ENCODE measurements around the gene NR2C1. TPM values are rescaled to one million over a fixed set of nuclear protein-coding genes. Genes with fewer than 3 reads are reported as not detected.
"Not testable (repeated sequence)": the region's sequence is repeated elsewhere in the genome, so short reads cannot be mapped to it uniquely, and the experiment has no call there.

NR2C1 gene
- polyA plus RNA-seq, 4 donors: 54.1 to 74.3 (median 66.3) TPM

GRCh38 chr12:95004610-95005009 is 68.8 kb downstream of the NR2C1 start:
- DNase-seq (ENCODE audit: low read depth in 4 of 4, low spot score in 3 of 4): no peak

GRCh38 chr12:95003921-95004272 is 69.5 kb downstream of the NR2C1 start:
- DNase-seq (ENCODE audit: low read depth in 4 of 4, low spot score in 3 of 4): no peak

- DNase-seq (ENCODE audit: low read depth in 4 of 4, low spot score in 3 of 4): peak; percentile 86 to 93 (median 91)
These were observed 70.1 kb downstream of the NR2C1 start, which contains the start of gene NDUFA12 for GRCh38 chr12:95003213-95003920. TSS of gene NDUFA12 (minus strand) at chr12:95003697. CDS start at chr12:95003680, 17 bp downstream.

GRCh38 chr12:95002754-95003153 is 70.7 kb downstream of the NR2C1 start:
- no peak for DNase-seq (ENCODE audit: low read depth in 4 of 4, low spot score in 3 of 4)

GRCh38 chr12:94998326-94998725 is 75.1 kb downstream of the NR2C1 start:
- no peak for DNase-seq (ENCODE audit: low read depth in 4 of 4, low spot score in 3 of 4)

GRCh38 chr12:94997726-94998125 is 75.7 kb downstream of the NR2C1 start:
- no peak for DNase-seq (ENCODE audit: low read depth in 4 of 4, low spot score in 3 of 4)

GRCh38 chr12:94997061-94997460 is 76.4 kb downstream of the NR2C1 start:
- DNase-seq (ENCODE audit: low read depth in 4 of 4, low spot score in 3 of 4): no peak

- DNase-seq (ENCODE audit: low read depth in 4 of 4, low spot score in 3 of 4): no peak
These were observed 79.1 kb downstream of the NR2C1 start for GRCh38 chr12:94994312-94994711.

GRCh38 chr12:94993855-94994254 is 79.6 kb downstream of the NR2C1 start:
- DNase-seq (ENCODE audit: low read depth in 4 of 4, low spot score in 3 of 4): not testable (repeated sequence)

- DNase-seq (ENCODE audit: low read depth in 4 of 4, low spot score in 3 of 4): no peak
These were observed 83.2 kb downstream of the NR2C1 start for GRCh38 chr12:94990222-94990621.

- no peak for DNase-seq (ENCODE audit: low read depth in 4 of 4, low spot score in 3 of 4)
These were observed 84.9 kb downstream of the NR2C1 start for GRCh38 chr12:94988471-94988870.

- no peak for DNase-seq (ENCODE audit: low read depth in 4 of 4, low spot score in 3 of 4)
These were observed 85.6 kb downstream of the NR2C1 start for GRCh38 chr12:94987801-94988200.

GRCh38 chr12:94987076-94987669 is 86.2 kb downstream of the NR2C1 start:
- DNase-seq (ENCODE audit: low read depth in 4 of 4, low spot score in 3 of 4): peak in 1 of 4 donors; percentile 7

GRCh38 chr12:94985099-94985498 is 88.3 kb downstream of the NR2C1 start:
- not testable (repeated sequence) for DNase-seq (ENCODE audit: low read depth in 4 of 4, low spot score in 3 of 4)

- no peak for DNase-seq (ENCODE audit: low read depth in 4 of 4, low spot score in 3 of 4)
These were observed 90.1 kb downstream of the NR2C1 start for GRCh38 chr12:94983321-94983720.

GRCh38 chr12:94982456-94982855 is 91.0 kb downstream of the NR2C1 start:
- DNase-seq (ENCODE audit: low read depth in 4 of 4, low spot score in 3 of 4): no peak

- DNase-seq (ENCODE audit: low read depth in 4 of 4, low spot score in 3 of 4): no peak
These were observed 92.8 kb downstream of the NR2C1 start for GRCh38 chr12:94980577-94980976.

- no peak for DNase-seq (ENCODE audit: low read depth in 4 of 4, low spot score in 3 of 4)
These were observed 93.5 kb downstream of the NR2C1 start for GRCh38 chr12:94979941-94980340.

- DNase-seq (ENCODE audit: low read depth in 4 of 4, low spot score in 3 of 4): no peak
These were observed 95.5 kb downstream of the NR2C1 start for GRCh38 chr12:94977766-94978468.

- DNase-seq (ENCODE audit: low read depth in 4 of 4, low spot score in 3 of 4): no peak
These were observed 100.2 kb downstream of the NR2C1 start for GRCh38 chr12:94973221-94973620.

GRCh38 chr12:94972795-94973194 is 100.6 kb downstream of the NR2C1 start:
- DNase-seq (ENCODE audit: low read depth in 4 of 4, low spot score in 3 of 4): no peak

- no peak for DNase-seq (ENCODE audit: low read depth in 4 of 4, low spot score in 3 of 4)
These were observed 101.5 kb downstream of the NR2C1 start for GRCh38 chr12:94971923-94972322.

Data from right renal pelvis (tissue), 4 donors.